Astrocyte of the spinal cord (primary cell): ENCODE measurements around the gene ZHX3.

Experiments
- DNase-seq: peaks from one replicate; pipeline ENCODE4 v3.0.0; 2011; ENCODE audit warnings: low read depth, low spot score
- H3K4me3 ChIP-seq: 2 replicates; pipeline ENCODE4 v1.5.1; 2011; ENCODE audit warnings: low read depth, mild to moderate bottlenecking, low read length, moderate library complexity
- CTCF ChIP-seq: IDR thresholded peaks from 2 replicates; pipeline ENCODE4 v1.5.1; 2012; ENCODE audit warnings: low read depth, mild to moderate bottlenecking, low read length, inconsistent platforms
- in situ Hi-C: cut with HindIII; loops from 2 replicates; pipeline ENCODE4 v1.10.0; 2017; ENCODE audit warnings: low sequenced_read_pairs

Gene ZHX3

GRCh38 chr20:41364236-41364855 lies 46.8 kb upstream of the ZHX3 start:
- DNase-seq: no peak
- in situ Hi-C loops: no loop called here

GRCh38 chr20:41363601-41364000 lies 46.1 kb upstream of the ZHX3 start:
- DNase-seq: no peak
- H3K4me3 ChIP-seq: no peak overlapping the region
- no peak for TF ChIP-seq CTCF
- in situ Hi-C loops: no loop called here

More at GRCh38 chr20:41364236-41364855, 46.8 kb upstream of the ZHX3 start:
- H3K4me3 ChIP-seq: no peak overlapping the region
- peak; percentile 2 for TF ChIP-seq CTCF

- no peak for TF ChIP-seq CTCF
- DNase-seq: no peak
- H3K4me3 ChIP-seq: no peak overlapping the region
- in situ Hi-C loops: no loop called here
Measured at GRCh38 chr20:41362748-41363140, 45.2 kb upstream of the ZHX3 start.

GRCh38 chr20:41361757-41362747 lies 44.5 kb upstream of the ZHX3 start:
- DNase-seq: no peak
- in situ Hi-C loops: no loop called here
- H3K4me3 ChIP-seq: no peak overlapping the region

GRCh38 chr20:41360831-41361756 lies 43.6 kb upstream of the ZHX3 start:
- DNase-seq: no peak
- no peak overlapping the region for H3K4me3 ChIP-seq
- in situ Hi-C loops: no loop called here
- no peak for TF ChIP-seq CTCF

More at GRCh38 chr20:41361757-41362747, 44.5 kb upstream of the ZHX3 start:
- TF ChIP-seq CTCF: no peak

- DNase-seq: no peak
- no peak overlapping the region for H3K4me3 ChIP-seq
- TF ChIP-seq CTCF: no peak
- in situ Hi-C loops: no loop called here
Measured at GRCh38 chr20:41359541-41360011, 42.0 kb upstream of the ZHX3 start.
